ENCODE measurements around the gene TSTD1. TPM values are rescaled to one million over a fixed set of nuclear protein-coding genes. Genes with fewer than 3 reads are reported as not detected.

The TSTD1 gene
- total and polyA plus RNA-seq, 10 of the 15 experiments (the other 5 are each of a cell fraction or from before 2014, with no cell fraction given): 33.3 to 145 (median 89.4) TPM

DNA sequence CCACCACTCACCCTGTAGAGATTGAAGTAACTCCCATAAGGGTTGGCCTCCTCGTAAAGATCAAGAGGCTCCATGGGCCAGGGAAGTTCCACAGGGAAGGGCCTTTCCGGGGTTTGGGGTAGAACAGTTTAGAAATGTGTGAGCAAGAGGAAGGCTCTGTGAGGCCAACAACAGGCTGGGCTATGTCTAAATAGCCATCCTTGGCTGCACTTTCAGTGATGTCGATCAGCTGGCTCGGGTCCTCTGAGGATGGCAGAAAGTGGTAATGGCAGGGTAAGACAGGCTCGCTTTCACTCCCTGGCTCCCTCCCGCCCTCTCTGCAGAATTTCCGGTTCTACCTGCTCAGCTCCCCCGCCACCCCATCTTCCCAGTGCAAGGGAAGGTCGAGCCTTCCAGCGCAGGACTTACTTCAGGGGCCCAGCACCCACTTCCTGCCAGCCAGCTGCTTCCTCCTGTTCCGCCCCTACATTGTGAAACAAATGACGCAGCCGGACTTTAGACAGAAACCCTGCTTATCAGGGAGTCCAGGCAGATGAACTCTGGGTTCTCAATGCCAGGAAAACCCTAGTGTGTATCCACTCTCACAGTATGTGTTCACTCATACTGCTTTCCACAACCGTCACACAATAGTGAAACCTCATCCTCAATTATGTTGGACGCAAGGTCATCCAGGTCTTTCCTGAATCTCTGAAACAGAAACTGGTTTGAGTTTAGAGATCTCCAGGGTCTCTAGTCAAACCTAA, 25.1 kb downstream of the TSTD1 start (continued):
- TF ChIP-seq, protein P1, sequence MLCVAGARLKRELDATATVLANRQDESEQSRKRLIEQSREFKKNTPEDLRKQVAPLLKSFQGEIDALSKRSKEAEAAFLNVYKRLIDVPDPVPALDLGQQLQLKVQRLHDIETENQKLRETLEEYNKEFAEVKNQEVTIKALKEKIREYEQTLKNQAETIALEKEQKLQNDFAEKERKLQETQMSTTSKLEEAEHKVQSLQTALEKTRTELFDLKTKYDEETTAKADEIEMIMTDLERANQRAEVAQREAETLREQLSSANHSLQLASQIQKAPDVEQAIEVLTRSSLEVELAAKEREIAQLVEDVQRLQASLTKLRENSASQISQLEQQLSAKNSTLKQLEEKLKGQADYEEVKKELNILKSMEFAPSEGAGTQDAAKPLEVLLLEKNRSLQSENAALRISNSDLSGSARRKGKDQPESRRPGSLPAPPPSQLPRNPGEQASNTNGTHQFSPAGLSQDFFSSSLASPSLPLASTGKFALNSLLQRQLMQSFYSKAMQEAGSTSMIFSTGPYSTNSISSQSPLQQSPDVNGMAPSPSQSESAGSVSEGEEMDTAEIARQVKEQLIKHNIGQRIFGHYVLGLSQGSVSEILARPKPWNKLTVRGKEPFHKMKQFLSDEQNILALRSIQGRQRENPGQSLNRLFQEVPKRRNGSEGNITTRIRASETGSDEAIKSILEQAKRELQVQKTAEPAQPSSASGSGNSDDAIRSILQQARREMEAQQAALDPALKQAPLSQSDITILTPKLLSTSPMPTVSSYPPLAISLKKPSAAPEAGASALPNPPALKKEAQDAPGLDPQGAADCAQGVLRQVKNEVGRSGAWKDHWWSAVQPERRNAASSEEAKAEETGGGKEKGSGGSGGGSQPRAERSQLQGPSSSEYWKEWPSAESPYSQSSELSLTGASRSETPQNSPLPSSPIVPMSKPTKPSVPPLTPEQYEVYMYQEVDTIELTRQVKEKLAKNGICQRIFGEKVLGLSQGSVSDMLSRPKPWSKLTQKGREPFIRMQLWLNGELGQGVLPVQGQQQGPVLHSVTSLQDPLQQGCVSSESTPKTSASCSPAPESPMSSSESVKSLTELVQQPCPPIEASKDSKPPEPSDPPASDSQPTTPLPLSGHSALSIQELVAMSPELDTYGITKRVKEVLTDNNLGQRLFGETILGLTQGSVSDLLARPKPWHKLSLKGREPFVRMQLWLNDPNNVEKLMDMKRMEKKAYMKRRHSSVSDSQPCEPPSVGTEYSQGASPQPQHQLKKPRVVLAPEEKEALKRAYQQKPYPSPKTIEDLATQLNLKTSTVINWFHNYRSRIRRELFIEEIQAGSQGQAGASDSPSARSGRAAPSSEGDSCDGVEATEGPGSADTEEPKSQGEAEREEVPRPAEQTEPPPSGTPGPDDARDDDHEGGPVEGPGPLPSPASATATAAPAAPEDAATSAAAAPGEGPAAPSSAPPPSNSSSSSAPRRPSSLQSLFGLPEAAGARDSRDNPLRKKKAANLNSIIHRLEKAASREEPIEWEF (IDR thresholded peaks at IDR 0.05; ENCODE audit: insufficient replicate concordance, low read depth, low read length): peak; percentile 58
- peak; percentile 62 for TF ChIP-seq NR2F1 (conservative IDR thresholded peaks at IDR 0.05)
- TF ChIP-seq, protein P2, sequence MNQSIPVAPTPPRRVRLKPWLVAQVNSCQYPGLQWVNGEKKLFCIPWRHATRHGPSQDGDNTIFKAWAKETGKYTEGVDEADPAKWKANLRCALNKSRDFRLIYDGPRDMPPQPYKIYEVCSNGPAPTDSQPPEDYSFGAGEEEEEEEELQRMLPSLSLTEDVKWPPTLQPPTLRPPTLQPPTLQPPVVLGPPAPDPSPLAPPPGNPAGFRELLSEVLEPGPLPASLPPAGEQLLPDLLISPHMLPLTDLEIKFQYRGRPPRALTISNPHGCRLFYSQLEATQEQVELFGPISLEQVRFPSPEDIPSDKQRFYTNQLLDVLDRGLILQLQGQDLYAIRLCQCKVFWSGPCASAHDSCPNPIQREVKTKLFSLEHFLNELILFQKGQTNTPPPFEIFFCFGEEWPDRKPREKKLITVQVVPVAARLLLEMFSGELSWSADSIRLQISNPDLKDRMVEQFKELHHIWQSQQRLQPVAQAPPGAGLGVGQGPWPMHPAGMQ (IDR thresholded peaks at IDR 0.05; ENCODE audit: borderline replicate concordance): no peak
- TF ChIP-seq EED (IDR thresholded peaks at IDR 0.05; ENCODE audit: low read depth): peak; percentile 95
- TF ChIP-seq GABPA (IDR thresholded peaks at IDR 0.05; ENCODE audit: low read depth): peak; percentile 82
- no peak for TF ChIP-seq MYC (IDR thresholded peaks at IDR 0.05; ENCODE audit: insufficient read depth, insufficient read length, insufficient replicate concordance, low read length, severe bottlenecking)
- peak; percentile 64 for TF ChIP-seq RUNX3 (IDR thresholded peaks at IDR 0.05; ENCODE audit: low read length)
- TF ChIP-seq, protein P3, sequence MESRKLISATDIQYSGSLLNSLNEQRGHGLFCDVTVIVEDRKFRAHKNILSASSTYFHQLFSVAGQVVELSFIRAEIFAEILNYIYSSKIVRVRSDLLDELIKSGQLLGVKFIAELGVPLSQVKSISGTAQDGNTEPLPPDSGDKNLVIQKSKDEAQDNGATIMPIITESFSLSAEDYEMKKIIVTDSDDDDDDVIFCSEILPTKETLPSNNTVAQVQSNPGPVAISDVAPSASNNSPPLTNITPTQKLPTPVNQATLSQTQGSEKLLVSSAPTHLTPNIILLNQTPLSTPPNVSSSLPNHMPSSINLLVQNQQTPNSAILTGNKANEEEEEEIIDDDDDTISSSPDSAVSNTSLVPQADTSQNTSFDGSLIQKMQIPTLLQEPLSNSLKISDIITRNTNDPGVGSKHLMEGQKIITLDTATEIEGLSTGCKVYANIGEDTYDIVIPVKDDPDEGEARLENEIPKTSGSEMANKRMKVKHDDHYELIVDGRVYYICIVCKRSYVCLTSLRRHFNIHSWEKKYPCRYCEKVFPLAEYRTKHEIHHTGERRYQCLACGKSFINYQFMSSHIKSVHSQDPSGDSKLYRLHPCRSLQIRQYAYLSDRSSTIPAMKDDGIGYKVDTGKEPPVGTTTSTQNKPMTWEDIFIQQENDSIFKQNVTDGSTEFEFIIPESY (IDR thresholded peaks at IDR 0.05): no peak
- TF ChIP-seq, protein P4, sequence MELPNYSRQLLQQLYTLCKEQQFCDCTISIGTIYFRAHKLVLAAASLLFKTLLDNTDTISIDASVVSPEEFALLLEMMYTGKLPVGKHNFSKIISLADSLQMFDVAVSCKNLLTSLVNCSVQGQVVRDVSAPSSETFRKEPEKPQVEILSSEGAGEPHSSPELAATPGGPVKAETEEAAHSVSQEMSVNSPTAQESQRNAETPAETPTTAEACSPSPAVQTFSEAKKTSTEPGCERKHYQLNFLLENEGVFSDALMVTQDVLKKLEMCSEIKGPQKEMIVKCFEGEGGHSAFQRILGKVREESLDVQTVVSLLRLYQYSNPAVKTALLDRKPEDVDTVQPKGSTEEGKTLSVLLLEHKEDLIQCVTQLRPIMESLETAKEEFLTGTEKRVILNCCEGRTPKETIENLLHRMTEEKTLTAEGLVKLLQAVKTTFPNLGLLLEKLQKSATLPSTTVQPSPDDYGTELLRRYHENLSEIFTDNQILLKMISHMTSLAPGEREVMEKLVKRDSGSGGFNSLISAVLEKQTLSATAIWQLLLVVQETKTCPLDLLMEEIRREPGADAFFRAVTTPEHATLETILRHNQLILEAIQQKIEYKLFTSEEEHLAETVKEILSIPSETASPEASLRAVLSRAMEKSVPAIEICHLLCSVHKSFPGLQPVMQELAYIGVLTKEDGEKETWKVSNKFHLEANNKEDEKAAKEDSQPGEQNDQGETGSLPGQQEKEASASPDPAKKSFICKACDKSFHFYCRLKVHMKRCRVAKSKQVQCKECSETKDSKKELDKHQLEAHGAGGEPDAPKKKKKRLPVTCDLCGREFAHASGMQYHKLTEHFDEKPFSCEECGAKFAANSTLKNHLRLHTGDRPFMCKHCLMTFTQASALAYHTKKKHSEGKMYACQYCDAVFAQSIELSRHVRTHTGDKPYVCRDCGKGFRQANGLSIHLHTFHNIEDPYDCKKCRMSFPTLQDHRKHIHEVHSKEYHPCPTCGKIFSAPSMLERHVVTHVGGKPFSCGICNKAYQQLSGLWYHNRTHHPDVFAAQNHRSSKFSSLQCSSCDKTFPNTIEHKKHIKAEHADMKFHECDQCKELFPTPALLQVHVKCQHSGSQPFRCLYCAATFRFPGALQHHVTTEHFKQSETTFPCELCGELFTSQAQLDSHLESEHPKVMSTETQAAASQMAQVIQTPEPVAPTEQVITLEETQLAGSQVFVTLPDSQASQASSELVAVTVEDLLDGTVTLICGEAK (IDR thresholded peaks at IDR 0.05; ENCODE audit: borderline replicate concordance): peak; percentile 79
